Panc1 (cell line): ENCODE data around the gene PLA2G15. TPM values are rescaled to one million over a fixed set of nuclear protein-coding genes. Genes with fewer than 3 reads are reported as not detected.

Source experiments
- ATAC-seq: fragments of 200-7000 bp; cut with Tn5 transposase; 2 replicates; pipeline ENCODE4 v1.9.1; 2020; ENCODE audit warnings: mild to moderate bottlenecking, moderate library complexity
- BruUV-seq: library from RNA; stranded (reverse); fragments of 400-500 nt; replicated peaks from 2 replicates; lab custom pipeline; 2021; lab: Mats Ljungman, UMichigan
- CTCF ChIA-PET: fragments of 300-600 bp; sonication (Branson Sonifier 250); formaldehyde crosslinking; loops from one replicate; lab custom pipeline; 2022; ENCODE audit warnings: antibody characterized with exemption; lab: Charles Lee
- POLR2A ChIA-PET: fragments of 300-600 bp; sonication (Branson Sonifier 250); formaldehyde crosslinking; loops from one replicate; lab custom pipeline; 2022; ENCODE audit warnings: antibody characterized with exemption; lab: Charles Lee
- DNase-seq: peaks from one replicate; pipeline ENCODE4 v3.0.0-alpha.2; 2010; ENCODE audit warnings: low read depth, low spot score
- H3K27ac ChIP-seq: 2 replicates; pipeline ENCODE4 v1.5.1; 2011; ENCODE audit warnings: mild to moderate bottlenecking, low read length, inconsistent platforms
- H3K27me3 ChIP-seq: fragments of 200-500 bp; sonication (Bioruptor generic); 2 replicates; pipeline ENCODE4 v1.6.0; 2014; ENCODE audit warnings: low read length, inconsistent platforms; ENCODE audit not compliant: control insufficient read depth, insufficient read depth
- H3K36me3 ChIP-seq: fragments of 200-500 bp; sonication (Bioruptor generic); 2 replicates; pipeline ENCODE4 v1.5.1; 2014; ENCODE audit warnings: inconsistent platforms, mild to moderate bottlenecking, low read length, moderate library complexity; ENCODE audit not compliant: control insufficient read depth, insufficient read depth
- H3K4me1 ChIP-seq: 2 replicates; pipeline ENCODE4 v1.5.1; 2011; ENCODE audit warnings: inconsistent platforms, mild to moderate bottlenecking, low read length, moderate library complexity; ENCODE audit not compliant: control insufficient read depth, insufficient read depth
- H3K4me3 ChIP-seq, 2 experiments: 2 replicates each; pipeline ENCODE4 v1.5.1; 2011 to 2012; ENCODE audit warnings: low read depth in 2 of 2, low read length in 2 of 2, mild to moderate bottlenecking in 2 of 2, inconsistent platforms in 1 of 2, moderate library complexity in 1 of 2
- H3K9me3 ChIP-seq: fragments of 200-500 bp; sonication (Bioruptor generic); 2 replicates; pipeline ENCODE4 v1.5.1; 2014; ENCODE audit warnings: low read depth, mild to moderate bottlenecking, inconsistent platforms, low read length, moderate library complexity; ENCODE audit not compliant: control insufficient read depth, insufficient read depth
- POLR2AphosphoS5 ChIP-seq: IDR thresholded peaks from 2 replicates; pipeline ENCODE4 v1.6.1; 2012; ENCODE audit warnings: mild to moderate bottlenecking, low read depth, low read length, moderate library complexity
- REST ChIP-seq, 2 experiments: IDR thresholded peaks; 2 replicates each; pipeline ENCODE4 v1.6.1; 2011 to 2012; ENCODE audit warnings: low read depth in 2 of 2, control low read depth in 1 of 2, low read length in 1 of 2, mild to moderate bottlenecking in 1 of 2, moderate library complexity in 1 of 2; ENCODE audit not compliant: insufficient read depth in 1 of 2
- SIN3A ChIP-seq: IDR thresholded peaks from 2 replicates; pipeline ENCODE4 v1.6.1; 2012; ENCODE audit warnings: low read depth, mild to moderate bottlenecking, low read length, moderate library complexity, borderline replicate concordance; ENCODE audit not compliant: insufficient read depth
- TCF7L2 ChIP-seq: IDR thresholded peaks from 2 replicates; pipeline ENCODE4 v1.6.1; 2011; ENCODE audit warnings: mild to moderate bottlenecking, low read depth, low read length, inconsistent platforms
- in situ Hi-C: cut with HindIII; loops from 2 replicates; pipeline ENCODE4 v1.10.0; 2016; ENCODE audit warnings: low sequenced_read_pairs, low pct_unique_long_range_greater_than_20kb
- intact Hi-C: fragments of 100-400 bp; cut with micrococcal nuclease; formaldehyde crosslinking; loops from one replicate; pipeline ENCODE4 v1.10.0; 2022; ENCODE audit not compliant: unreplicated experiment
- total RNA-seq: library from RNA; stranded (reverse); gene quantifications from one replicate; pipeline ENCODE4 v1.2.1, GENCODE V29; 2021; ENCODE audit not compliant: unreplicated experiment
- TF ChIP-seq, protein P1 (sequence below): fragments of 450-650 bp; IDR thresholded peaks from 2 replicates; pipeline ENCODE4 v1.5.1; 2017; ENCODE audit warnings: mild to moderate bottlenecking

The PLA2G15 gene
- total RNA-seq, 1 experiment from 2014 or later, result 14.3 TPM

DNA sequence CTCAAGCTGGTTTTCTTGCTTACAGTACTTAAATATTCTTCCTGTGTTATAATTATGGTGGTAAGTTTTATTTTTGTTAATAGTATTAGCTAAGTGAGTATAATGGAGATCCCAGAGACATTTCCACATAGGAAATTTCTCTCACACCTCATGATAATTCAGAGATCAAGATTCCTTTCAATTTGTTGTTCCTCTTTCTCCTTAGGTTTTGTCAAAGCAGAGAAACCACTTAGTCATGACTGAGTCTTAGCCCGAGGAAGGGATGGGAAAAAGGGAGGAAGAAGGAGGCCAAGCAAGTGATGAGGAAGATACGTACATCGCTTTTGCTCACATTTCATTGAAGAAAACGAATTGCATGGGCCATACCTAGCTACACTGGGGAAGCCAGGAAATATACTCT is 27.7 kb upstream of the PLA2G15 start:
- ChIA-PET POLR2A (interaction anchor here (0.6 kb wide), 1 partner anchor 272 kb away, joined by 10 read pairs; no protein-coding TSS in a partner anchor), CTCF (interaction anchor here (0.6 kb wide), 2 partner anchors 10 to 79 kb away, joined by 3 to 6 read pairs; no protein-coding TSS in a partner anchor)
- DNase-seq (no peak), ATAC-seq (no peak)
- H3K27ac ChIP-seq, result no peak overlapping the region
- H3K4me3 ChIP-seq, result no peak overlapping the region
- in situ Hi-C loops (no loop called here), intact Hi-C loops (no loop called here)
- no peaks in the 10 kb centered on the region for H3K4me1 ChIP-seq
- H3K36me3 ChIP-seq, result no peaks in the 10 kb centered on the region
- H3K27me3 ChIP-seq, result no peaks in the 10 kb centered on the region
- no peak for TF ChIP-seq TCF7L2
- TF ChIP-seq, protein P1, sequence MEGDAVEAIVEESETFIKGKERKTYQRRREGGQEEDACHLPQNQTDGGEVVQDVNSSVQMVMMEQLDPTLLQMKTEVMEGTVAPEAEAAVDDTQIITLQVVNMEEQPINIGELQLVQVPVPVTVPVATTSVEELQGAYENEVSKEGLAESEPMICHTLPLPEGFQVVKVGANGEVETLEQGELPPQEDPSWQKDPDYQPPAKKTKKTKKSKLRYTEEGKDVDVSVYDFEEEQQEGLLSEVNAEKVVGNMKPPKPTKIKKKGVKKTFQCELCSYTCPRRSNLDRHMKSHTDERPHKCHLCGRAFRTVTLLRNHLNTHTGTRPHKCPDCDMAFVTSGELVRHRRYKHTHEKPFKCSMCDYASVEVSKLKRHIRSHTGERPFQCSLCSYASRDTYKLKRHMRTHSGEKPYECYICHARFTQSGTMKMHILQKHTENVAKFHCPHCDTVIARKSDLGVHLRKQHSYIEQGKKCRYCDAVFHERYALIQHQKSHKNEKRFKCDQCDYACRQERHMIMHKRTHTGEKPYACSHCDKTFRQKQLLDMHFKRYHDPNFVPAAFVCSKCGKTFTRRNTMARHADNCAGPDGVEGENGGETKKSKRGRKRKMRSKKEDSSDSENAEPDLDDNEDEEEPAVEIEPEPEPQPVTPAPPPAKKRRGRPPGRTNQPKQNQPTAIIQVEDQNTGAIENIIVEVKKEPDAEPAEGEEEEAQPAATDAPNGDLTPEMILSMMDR, result no peak
- no peak for TF ChIP-seq REST (IDR thresholded peaks at IDR 0.05; ENCODE audit: insufficient read depth in 1 of 2, low read depth in 2 of 2, low read length in 1 of 2)
- no peak for TF ChIP-seq SIN3A
- no peak for TF ChIP-seq POLR2AphosphoS5
- no peaks in the 10 kb centered on the region for H3K9me3 ChIP-seq
- BruUV-seq, result no TSS peak

DNA sequence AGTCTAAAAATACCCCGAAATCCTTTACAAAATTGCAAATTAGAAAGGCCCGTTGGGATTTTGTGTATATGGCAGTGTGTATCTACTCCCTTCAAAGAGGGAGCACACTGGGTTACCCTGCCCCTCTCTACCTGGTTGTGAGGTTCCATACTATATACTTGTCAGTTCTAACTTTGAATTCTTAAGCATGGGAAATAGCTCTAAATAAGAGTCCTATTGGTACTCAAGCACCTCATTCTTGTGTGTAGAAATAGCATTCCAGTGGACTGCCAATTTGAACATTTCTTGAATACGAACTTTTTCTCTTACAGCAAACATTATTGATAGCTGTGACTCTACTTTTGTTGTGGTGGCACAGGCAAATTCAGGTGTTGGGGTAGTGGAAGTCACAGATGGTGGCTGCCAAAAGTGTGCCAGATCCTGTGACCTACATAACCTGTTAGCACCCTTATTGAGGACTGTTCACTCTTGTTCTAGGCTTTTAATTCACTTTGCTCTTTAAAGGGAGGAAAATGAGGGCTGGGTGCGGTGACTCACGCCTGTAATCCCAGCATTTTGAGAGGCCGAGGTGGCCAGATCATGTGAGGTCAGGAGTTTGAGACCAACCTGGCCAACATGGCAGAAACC is 25.3 kb upstream of the PLA2G15 start:
- ChIA-PET POLR2A (no interaction called here), CTCF (no interaction called here)
- H3K27me3 ChIP-seq, result no peaks in the 10 kb centered on the region
- no TSS peak for BruUV-seq
- H3K4me1 ChIP-seq, result no peaks in the 10 kb centered on the region
- DNase-seq (no peak), ATAC-seq (no peak)
- H3K27ac ChIP-seq, result no peak overlapping the region
- TF ChIP-seq REST (IDR thresholded peaks at IDR 0.05; ENCODE audit: insufficient read depth in 1 of 2, low read depth in 2 of 2, low read length in 1 of 2), result no peak
- no peak for TF ChIP-seq TCF7L2
- TF ChIP-seq SIN3A, result no peak
- no peak for TF ChIP-seq POLR2AphosphoS5
- TF ChIP-seq, protein P1, result no peak
- H3K9me3 ChIP-seq, result no peaks in the 10 kb centered on the region
- no peaks in the 10 kb centered on the region for H3K36me3 ChIP-seq
- intact Hi-C loops (no loop called here), in situ Hi-C loops (no loop called here)
- H3K4me3 ChIP-seq, result no peak overlapping the region
